WI38 (cell line): ENCODE measurements around the gene TOM1.

Experiments used
- H3K4me3 ChIP-seq: 2 replicates; pipeline ENCODE4 v1.5.1; 2011; ENCODE audit warnings: low read depth, mild to moderate bottlenecking, control low read depth, low read length
- CTCF ChIP-seq: IDR thresholded peaks from 2 replicates; pipeline ENCODE4 v1.5.1; 2012; ENCODE audit warnings: low read depth, mild to moderate bottlenecking, control low read depth, low read length

The TOM1 gene

GRCh38 chr22:35348026-35348590 lies 48.4 kb downstream of the TOM1 start:
- TF ChIP-seq CTCF, result no peak
- no peak overlapping the region for H3K4me3 ChIP-seq

- no peak overlapping the region for H3K4me3 ChIP-seq
- no peak for TF ChIP-seq CTCF
Observed at GRCh38 chr22:35348703-35349102, 49.0 kb downstream of the TOM1 start.

GRCh38 chr22:35349368-35349703 lies 49.6 kb downstream of the TOM1 start:
- no peak for TF ChIP-seq CTCF
- H3K4me3 ChIP-seq, result no peak overlapping the region

- TF ChIP-seq CTCF, result no peak
- H3K4me3 ChIP-seq, result no peak overlapping the region
Observed at GRCh38 chr22:35349704-35350538, 50.2 kb downstream of the TOM1 start.

- peak overlapping the region; percentile 62 for H3K4me3 ChIP-seq
- peak; percentile 34 for TF ChIP-seq CTCF
Observed at GRCh38 chr22:35350539-35351503, 51.1 kb downstream of the TOM1 start.

GRCh38 chr22:35352214-35353111 lies 52.8 kb downstream of the TOM1 start:
- no peak overlapping the region for H3K4me3 ChIP-seq
- TF ChIP-seq CTCF, result no peak
